Duodenal mucosa (tissue), 2 donors: ENCODE results near the gene PIK3AP1.
"Not testable (repeated sequence)": the region's sequence is repeated elsewhere in the genome, so short reads cannot be mapped to it uniquely, and the experiment has no call there.

Experiments used
- H3K27ac ChIP-seq: one replicate; pipeline ENCODE4 v1.7.0; 2013; ENCODE audit warnings: low read depth, low read length
- H3K27me3 ChIP-seq, 2 donors: one replicate each; pipeline ENCODE4 v1.7.0; 2013; ENCODE audit warnings: low read length in 2 of 2, control low read depth in 1 of 2; ENCODE audit not compliant: insufficient read depth in 2 of 2, control insufficient read depth in 1 of 2
- H3K36me3 ChIP-seq, 2 donors: one replicate each; pipeline ENCODE4 v1.7.0; 2013; ENCODE audit warnings: low read length in 2 of 2, control low read depth in 1 of 2; ENCODE audit not compliant: insufficient read depth in 2 of 2, control insufficient read depth in 1 of 2
- H3K4me1 ChIP-seq, 2 donors: one replicate each; pipeline ENCODE4 v1.7.0; 2013; ENCODE audit warnings: low read length in 2 of 2, control low read depth in 1 of 2; ENCODE audit not compliant: insufficient read depth in 2 of 2, control insufficient read depth in 1 of 2
- H3K4me3 ChIP-seq, 2 donors: one replicate each; pipeline ENCODE4 v1.7.0; 2013; ENCODE audit warnings: low read length in 2 of 2, low read depth in 1 of 2
- H3K9ac ChIP-seq, 2 donors: one replicate each; pipeline ENCODE4 v1.7.0; 2013; ENCODE audit warnings: low read length in 2 of 2, low read depth in 1 of 2
- H3K9me3 ChIP-seq, 2 donors: one replicate each; pipeline ENCODE4 v1.7.0; 2013; ENCODE audit warnings: low read length in 2 of 2, control low read depth in 1 of 2; ENCODE audit not compliant: control insufficient read depth in 1 of 2

The PIK3AP1 gene

DNA sequence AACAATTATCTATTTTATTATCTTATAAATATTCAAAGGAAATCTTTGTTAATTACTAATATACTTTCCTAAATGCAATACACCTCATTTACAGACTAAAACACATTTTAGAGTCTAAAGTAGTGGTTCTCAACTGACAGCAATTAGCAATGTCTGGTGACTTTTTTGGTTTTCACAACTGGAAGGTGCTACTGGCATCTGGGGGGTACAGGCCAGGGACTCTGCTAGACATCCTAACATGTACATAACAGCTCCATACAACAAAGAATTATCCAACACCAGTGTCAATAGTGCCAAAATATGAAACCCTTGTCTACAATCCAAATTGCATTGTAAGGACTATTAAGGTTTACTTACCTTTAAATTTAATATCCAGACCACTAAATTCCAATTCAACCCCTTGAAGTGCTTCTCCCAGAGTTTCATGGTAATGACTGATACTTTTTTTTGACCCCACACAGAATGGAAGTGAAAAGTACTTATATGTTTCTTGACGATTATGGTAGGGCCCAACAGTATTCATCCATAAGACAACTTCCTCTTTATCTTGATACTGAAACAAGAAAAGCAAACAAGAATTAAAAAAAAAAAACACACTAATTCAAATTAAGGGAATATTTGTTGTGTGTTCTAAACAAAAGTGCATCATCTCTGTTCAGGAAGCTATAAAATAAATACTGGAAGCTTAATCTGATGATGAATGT, 143.9 kb downstream of the PIK3AP1 start:
- no peaks in the 10 kb centered on the region for H3K27me3 ChIP-seq
- H3K4me1 ChIP-seq = peaks cover 40 to 50% of the 10 kb centered on the region in 2 donors
- no peak overlapping the region for H3K27ac ChIP-seq
- peaks cover 3 to 20% of the 10 kb centered on the region in 2 donors for H3K36me3 ChIP-seq
- H3K4me3 ChIP-seq = no peak overlapping the region
- no peaks in the 10 kb centered on the region for H3K9me3 ChIP-seq
- H3K9ac ChIP-seq = no peak overlapping the region

- not testable (repeated sequence) for H3K4me3 ChIP-seq, H3K27me3 ChIP-seq, H3K9me3 ChIP-seq, H3K27ac ChIP-seq, H3K9ac ChIP-seq
- H3K4me1 ChIP-seq = peaks cover 39 to 41% of the 10 kb centered on the region in 2 donors
- peaks cover 3 to 27% of the 10 kb centered on the region in 2 donors for H3K36me3 ChIP-seq
These were observed 145.8 kb downstream of the PIK3AP1 start for GRCh38 chr10:96574564-96574963.

- Histone ChIP-seq H3K9me3 (no peaks in the 10 kb centered on the region), H3K27ac (no peak overlapping the region), H3K4me1 (peaks cover 37 to 44% of the 10 kb centered on the region in 2 donors)
These were observed 147.3 kb downstream of the PIK3AP1 start for GRCh38 chr10:96573036-96573435.

GRCh38 chr10:96570983-96571964, 149.0 kb downstream of the PIK3AP1 start:
- Histone ChIP-seq H3K36me3 (peaks cover 5 to 31% of the 10 kb centered on the region in 2 donors), H3K27ac (no peak overlapping the region), H3K9me3 (no peaks in the 10 kb centered on the region), H3K9ac (peak overlapping the region; percentile 1 to 16), H3K4me3 (no peak overlapping the region), H3K4me1 (peaks cover 20 to 30% of the 10 kb centered on the region in 2 donors), H3K27me3 (no peaks in the 10 kb centered on the region)

More at GRCh38 chr10:96573036-96573435, 147.3 kb downstream of the PIK3AP1 start:
- Histone ChIP-seq H3K27me3 (no peaks in the 10 kb centered on the region), H3K9ac (no peak overlapping the region), H3K36me3 (peaks cover 3 to 27% of the 10 kb centered on the region in 2 donors), H3K4me3 (no peak overlapping the region)

- H3K27ac ChIP-seq = no peak overlapping the region
- peaks cover 19 to 31% of the 10 kb centered on the region in 2 donors for H3K4me1 ChIP-seq
- H3K27me3 ChIP-seq = no peaks in the 10 kb centered on the region
- H3K9me3 ChIP-seq = no peaks in the 10 kb centered on the region
- H3K36me3 ChIP-seq = peaks cover 5 to 26% of the 10 kb centered on the region in 2 donors
- H3K4me3 ChIP-seq = no peak overlapping the region
- H3K9ac ChIP-seq = no peak overlapping the region
These were observed 149.8 kb downstream of the PIK3AP1 start for GRCh38 chr10:96570511-96570910.

DNA sequence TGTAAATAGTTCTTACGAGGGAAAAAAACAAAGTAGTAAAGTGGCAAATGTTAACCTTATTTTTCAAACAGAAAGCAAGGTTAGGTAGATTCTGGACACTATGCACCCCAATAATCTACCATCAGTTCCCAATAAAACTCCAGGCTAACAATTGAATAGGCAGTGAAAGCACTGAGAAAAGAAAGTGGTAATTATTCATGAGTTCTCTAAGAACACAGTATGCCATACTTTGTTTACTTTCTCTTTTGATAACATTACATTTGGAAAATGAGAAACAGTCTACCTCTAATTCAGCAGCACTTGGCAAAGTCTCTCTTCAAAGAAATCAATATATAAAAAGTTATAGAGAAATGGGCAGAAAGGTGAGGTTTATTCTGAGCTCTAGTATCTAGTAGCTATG, 151.9 kb downstream of the PIK3AP1 start:
- H3K27ac ChIP-seq = no peak overlapping the region
- no peak overlapping the region for H3K4me3 ChIP-seq
- no peaks in the 10 kb centered on the region for H3K27me3 ChIP-seq
- peaks cover 14 to 22% of the 10 kb centered on the region in 2 donors for H3K36me3 ChIP-seq
- H3K9ac ChIP-seq = peak overlapping the region in 1 of 2 donors; percentile 5
- peaks cover 19 to 31% of the 10 kb centered on the region in 2 donors for H3K4me1 ChIP-seq
- H3K9me3 ChIP-seq = no peaks in the 10 kb centered on the region

- Histone ChIP-seq H3K9ac (no peak overlapping the region), H3K27ac (no peak overlapping the region), H3K4me1 (peaks cover 16 to 20% of the 10 kb centered on the region in 2 donors), H3K4me3 (no peak overlapping the region), H3K9me3 (no peaks in the 10 kb centered on the region), H3K36me3 (peaks cover 11 to 29% of the 10 kb centered on the region in 2 donors), H3K27me3 (no peaks in the 10 kb centered on the region)
These were observed 154.5 kb downstream of the PIK3AP1 start for GRCh38 chr10:96565774-96566173.

- Histone ChIP-seq H3K27me3 (no peaks in the 10 kb centered on the region), H3K36me3 (peaks cover 25 to 52% of the 10 kb centered on the region in 2 donors), H3K27ac (no peak overlapping the region), H3K9ac (no peak overlapping the region), H3K4me1 (peaks cover 7% of the 10 kb centered on the region in 2 donors), H3K9me3 (no peaks in the 10 kb centered on the region), H3K4me3 (no peak overlapping the region)
These were observed 159.1 kb downstream of the PIK3AP1 start for GRCh38 chr10:96560966-96561887.

GRCh38 chr10:96560489-96560888, 159.8 kb downstream of the PIK3AP1 start:
- Histone ChIP-seq H3K4me3 (no peak overlapping the region), H3K27me3 (no peaks in the 10 kb centered on the region), H3K9ac (no peak overlapping the region), H3K9me3 (no peaks in the 10 kb centered on the region), H3K27ac (no peak overlapping the region), H3K4me1 (peaks cover 4 to 7% of the 10 kb centered on the region in 2 donors), H3K36me3 (peaks cover 25 to 53% of the 10 kb centered on the region in 2 donors)
